ENCODE results near the gene CLIP3. TPM values are rescaled to one million over a fixed set of nuclear protein-coding genes. Genes with fewer than 3 reads are reported as not detected.

CLIP3 gene
- total and polyA plus RNA-seq, 9 of the 15 experiments (the other 6 are each of a cell fraction or from before 2014, with no cell fraction given) = 0.01 to 0.50 (median 0.15) TPM; not detected in 1

- TF ChIP-seq CUX1 (CRISPR knock-in tag; IDR thresholded peaks at IDR 0.05) (no peak), ZBTB49 (CRISPR knock-in tag; IDR thresholded peaks at IDR 0.05; ENCODE audit: borderline replicate concordance) (no peak), XRCC4 (IDR thresholded peaks at IDR 0.05; ENCODE audit: extremely low read depth, insufficient read depth, insufficient read length) (no peak), RCOR1 (IDR thresholded peaks at IDR 0.05; ENCODE audit: borderline replicate concordance in 1 of 2, low read depth in 2 of 2, low read length in 2 of 2) (no peak; a peak in 1 of 4 replicates), RERE (CRISPR knock-in tag; IDR thresholded peaks at IDR 0.05; ENCODE audit: borderline replicate concordance) (no peak), ZNF184 (CRISPR knock-in tag; IDR thresholded peaks at IDR 0.05) (no peak), TRIM24 (IDR thresholded peaks at IDR 0.05) (peak in 1 of 2 experiments; percentile 30; a peak in 1 of 4 replicates), IFI16 (CRISPR knock-in tag; IDR thresholded peaks at IDR 0.05) (no peak), SETDB1 (IDR thresholded peaks at IDR 0.05; ENCODE audit: low read length) (no peak)
Observed at GRCh38 chr19:36054733-36055686, 22.3 kb upstream of the CLIP3 start, which contains the start of gene WDR62 (continued).

All from K562 (cell line).